ENCODE measurements around the gene APEH. TPM values are rescaled to one million over a fixed set of nuclear protein-coding genes. Genes with fewer than 3 reads are reported as not detected.

The APEH gene
- total RNA-seq (110 and 137 TPM in 2 replicates), polyA plus RNA-seq (52.6 and 75.7 TPM in 2 replicates), polyA minus RNA-seq (ENCODE audit: low replicate concordance) (184 and 328 TPM in 2 replicates)
- 83.9 and 131 TPM in 2 replicates for polyA plus RNA-seq (2012)

- TF ChIP-seq CTCF (conservative IDR thresholded peaks at IDR 0.05 in 1 of 2, IDR thresholded peaks at IDR 0.05 in 1 of 2; ENCODE audit: low read depth in 1 of 2, low read length in 2 of 2) (no peak), EZH2 (IDR thresholded peaks at IDR 0.05; ENCODE audit: low read length, missing control alignments) (no peak)
- H4K20me1 ChIP-seq (ENCODE audit: control insufficient read depth, extremely low read depth, insufficient read depth, low read length) = no peaks in the 10 kb centered on the region
These were observed at the start of gene APEH for GRCh38 chr3:49673715-49674496. Gene APEH, plus strand, starts transcription at chr3:49674351. Its CDS starts 51 bp downstream, at chr3:49674402.

DNA sequence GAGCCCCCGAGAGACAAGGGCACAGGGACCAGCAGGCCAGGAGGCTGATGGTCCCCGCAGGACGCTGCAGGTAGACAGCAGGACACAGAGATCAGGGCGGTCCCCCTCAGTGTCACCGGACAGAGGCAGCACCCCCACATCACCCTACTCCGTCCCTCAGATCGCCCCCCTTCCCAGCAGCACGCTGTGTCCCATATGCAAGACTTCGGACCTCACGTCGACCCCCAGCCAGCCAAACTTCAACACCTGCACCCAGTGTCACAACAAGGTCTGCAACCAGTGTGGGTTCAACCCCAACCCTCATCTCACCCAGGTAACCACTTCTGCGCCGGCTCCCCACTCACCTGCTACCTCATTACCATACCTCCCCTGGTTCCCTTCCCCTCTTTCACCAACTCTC is 49.1 kb upstream of the APEH start:
- H3K9ac ChIP-seq (ENCODE audit: insufficient read depth, low read length) = no peak overlapping the region
- no peak for TF ChIP-seq CTCF (conservative IDR thresholded peaks at IDR 0.05 in 1 of 2, IDR thresholded peaks at IDR 0.05 in 1 of 2; ENCODE audit: low read depth in 1 of 2, low read length in 2 of 2)
- TF ChIP-seq EZH2 (IDR thresholded peaks at IDR 0.05; ENCODE audit: low read length, missing control alignments) = no peak
- H4K20me1 ChIP-seq (ENCODE audit: control insufficient read depth, extremely low read depth, insufficient read depth, low read length) = no peaks in the 10 kb centered on the region
- no peak overlapping the region for H3K4me2 ChIP-seq (ENCODE audit: extremely low read depth, insufficient read depth, low read length)
- no peak for DNase-seq (ENCODE audit: low read depth in 2 of 2)
- H3K36me3 ChIP-seq (ENCODE audit: control insufficient read depth, insufficient read depth, low read length) = no peaks in the 10 kb centered on the region
- H3K27me3 ChIP-seq (ENCODE audit: control insufficient read depth, insufficient read depth, low read length) = peaks cover 32% of the 10 kb centered on the region
- no peak overlapping the region for H3K27ac ChIP-seq (ENCODE audit: insufficient read depth, low read length)
- no peaks in the 10 kb centered on the region for H3K4me1 ChIP-seq (ENCODE audit: control insufficient read depth, extremely low read depth, insufficient read depth, low read length)
- H3K4me3 ChIP-seq (replicated peaks in 1 of 4; ENCODE audit: control extremely low read depth in 1 of 4, insufficient read depth in 1 of 4, low read depth in 3 of 4, low read length in 4 of 4) = no peak overlapping the region
- H3K9me3 ChIP-seq (ENCODE audit: control insufficient read depth, insufficient read depth, low read depth, low read length) = no peaks in the 10 kb centered on the region
- no peaks in the 10 kb centered on the region for H3K79me2 ChIP-seq (ENCODE audit: control insufficient read depth, insufficient read depth, low read length)
- H2AFZ ChIP-seq (ENCODE audit: low read length) = no peak overlapping the region

More at GRCh38 chr3:49673715-49674496, at the start of gene APEH:
- Histone ChIP-seq H3K27me3 (ENCODE audit: control insufficient read depth, insufficient read depth, low read length) (no peaks in the 10 kb centered on the region), H3K4me1 (ENCODE audit: control insufficient read depth, extremely low read depth, insufficient read depth, low read length) (peaks cover 6% of the 10 kb centered on the region), H3K27ac (ENCODE audit: insufficient read depth, low read length) (peak within 1 kb of the TSS; percentile 97), H3K4me3 (replicated peaks in 1 of 4; ENCODE audit: control extremely low read depth in 1 of 4, insufficient read depth in 1 of 4, low read depth in 3 of 4, low read length in 4 of 4) (peak within 1 kb of the TSS; percentile 72 to 90 (median 81)), H3K9me3 (ENCODE audit: control insufficient read depth, insufficient read depth, low read depth, low read length) (no peaks in the 10 kb centered on the region), H3K36me3 (ENCODE audit: control insufficient read depth, insufficient read depth, low read length) (peaks cover 17% of the 10 kb centered on the region), H2AFZ (ENCODE audit: low read length) (peak within 1 kb of the TSS; percentile 45), H3K79me2 (ENCODE audit: control insufficient read depth, insufficient read depth, low read length) (peaks cover 11% of the 10 kb centered on the region), H3K4me2 (ENCODE audit: extremely low read depth, insufficient read depth, low read length) (peak within 1 kb of the TSS; percentile 95), H3K9ac (ENCODE audit: insufficient read depth, low read length) (peak within 1 kb of the TSS; percentile 89)
- peak; percentile 97 to 98 for DNase-seq (ENCODE audit: low read depth in 2 of 2)

- Histone ChIP-seq H3K27ac (ENCODE audit: insufficient read depth, low read length) (no peak overlapping the region), H3K9me3 (ENCODE audit: control insufficient read depth, insufficient read depth, low read depth, low read length) (no peaks in the 10 kb centered on the region), H2AFZ (ENCODE audit: low read length) (no peak overlapping the region), H3K4me3 (replicated peaks in 1 of 4; ENCODE audit: control extremely low read depth in 1 of 4, insufficient read depth in 1 of 4, low read depth in 3 of 4, low read length in 4 of 4) (no peak overlapping the region), H3K36me3 (ENCODE audit: control insufficient read depth, insufficient read depth, low read length) (no peaks in the 10 kb centered on the region), H3K4me1 (ENCODE audit: control insufficient read depth, extremely low read depth, insufficient read depth, low read length) (no peaks in the 10 kb centered on the region), H3K4me2 (ENCODE audit: extremely low read depth, insufficient read depth, low read length) (no peak overlapping the region), H3K79me2 (ENCODE audit: control insufficient read depth, insufficient read depth, low read length) (no peaks in the 10 kb centered on the region), H3K27me3 (ENCODE audit: control insufficient read depth, insufficient read depth, low read length) (peaks cover 32% of the 10 kb centered on the region), H3K9ac (ENCODE audit: insufficient read depth, low read length) (no peak overlapping the region), H4K20me1 (ENCODE audit: control insufficient read depth, extremely low read depth, insufficient read depth, low read length) (no peaks in the 10 kb centered on the region)
- no peak for TF ChIP-seq EZH2 (IDR thresholded peaks at IDR 0.05; ENCODE audit: low read length, missing control alignments)
- TF ChIP-seq CTCF (conservative IDR thresholded peaks at IDR 0.05 in 1 of 2, IDR thresholded peaks at IDR 0.05 in 1 of 2; ENCODE audit: low read depth in 1 of 2, low read length in 2 of 2) = no peak
- DNase-seq (ENCODE audit: low read depth in 2 of 2) = peak in 1 of 2 donors; percentile 83
These were observed 48.0 kb upstream of the APEH start for GRCh38 chr3:49626101-49626581.

Data from fibroblast of lung (primary cell).